Measurements from ENCODE around the gene TLN1.
A peak's percentile ranks its signal among the peaks of the same experiment; 100 is the strongest.

The TLN1 gene

GRCh38 chr9:35656831-35657545 lies 75.0 kb downstream of the TLN1 start:
- H3K27ac ChIP-seq = peak overlapping the region; percentile 89
- TF ChIP-seq ZFX (IDR thresholded peaks at IDR 0.05; ENCODE audit: borderline replicate concordance) = no peak
- TF ChIP-seq, protein P1, sequence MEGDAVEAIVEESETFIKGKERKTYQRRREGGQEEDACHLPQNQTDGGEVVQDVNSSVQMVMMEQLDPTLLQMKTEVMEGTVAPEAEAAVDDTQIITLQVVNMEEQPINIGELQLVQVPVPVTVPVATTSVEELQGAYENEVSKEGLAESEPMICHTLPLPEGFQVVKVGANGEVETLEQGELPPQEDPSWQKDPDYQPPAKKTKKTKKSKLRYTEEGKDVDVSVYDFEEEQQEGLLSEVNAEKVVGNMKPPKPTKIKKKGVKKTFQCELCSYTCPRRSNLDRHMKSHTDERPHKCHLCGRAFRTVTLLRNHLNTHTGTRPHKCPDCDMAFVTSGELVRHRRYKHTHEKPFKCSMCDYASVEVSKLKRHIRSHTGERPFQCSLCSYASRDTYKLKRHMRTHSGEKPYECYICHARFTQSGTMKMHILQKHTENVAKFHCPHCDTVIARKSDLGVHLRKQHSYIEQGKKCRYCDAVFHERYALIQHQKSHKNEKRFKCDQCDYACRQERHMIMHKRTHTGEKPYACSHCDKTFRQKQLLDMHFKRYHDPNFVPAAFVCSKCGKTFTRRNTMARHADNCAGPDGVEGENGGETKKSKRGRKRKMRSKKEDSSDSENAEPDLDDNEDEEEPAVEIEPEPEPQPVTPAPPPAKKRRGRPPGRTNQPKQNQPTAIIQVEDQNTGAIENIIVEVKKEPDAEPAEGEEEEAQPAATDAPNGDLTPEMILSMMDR (IDR thresholded peaks at IDR 0.05) = no peak

DNA sequence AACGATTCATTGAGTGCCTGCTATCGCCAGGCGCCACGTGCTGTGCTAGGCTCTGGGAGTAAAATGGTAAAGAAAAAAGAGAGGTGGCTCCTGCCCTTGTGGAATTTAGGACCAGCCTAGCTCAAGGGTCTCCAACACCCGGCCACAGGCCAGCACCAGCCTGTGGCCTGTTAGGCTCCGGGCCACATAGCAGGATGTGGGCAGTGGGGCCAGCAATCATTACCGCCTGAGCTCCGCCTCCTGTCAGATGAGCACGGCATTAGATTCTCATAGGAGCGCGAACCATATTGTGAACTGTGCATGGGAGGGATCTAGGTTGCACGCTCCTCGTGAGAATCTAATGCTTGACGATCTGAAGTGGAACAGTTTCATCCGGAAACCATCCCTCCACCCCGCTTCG lies 75.6 kb downstream of the TLN1 start:
- TF ChIP-seq, protein P1 (IDR thresholded peaks at IDR 0.05) = no peak
- no peak for TF ChIP-seq ZFX (IDR thresholded peaks at IDR 0.05; ENCODE audit: borderline replicate concordance)
- H3K27ac ChIP-seq = peak overlapping the region; percentile 89; the same call in 1 of the 2 replicates

- no peak overlapping the region for H3K27ac ChIP-seq
- no peak for TF ChIP-seq ZFX (IDR thresholded peaks at IDR 0.05; ENCODE audit: borderline replicate concordance)
- TF ChIP-seq, protein P1 (IDR thresholded peaks at IDR 0.05) = no peak
These were observed 78.4 kb downstream of the TLN1 start for GRCh38 chr9:35653611-35654010.

- TF ChIP-seq ZFX (IDR thresholded peaks at IDR 0.05; ENCODE audit: borderline replicate concordance) = no peak
- H3K27ac ChIP-seq = no peak overlapping the region
These were observed 79.2 kb downstream of the TLN1 start for GRCh38 chr9:35652829-35653209.

GRCh38 chr9:35651956-35652828 lies 79.8 kb downstream of the TLN1 start:
- no peak overlapping the region for H3K27ac ChIP-seq
- TF ChIP-seq, protein P1 (IDR thresholded peaks at IDR 0.05) = no peak
- TF ChIP-seq ZFX (IDR thresholded peaks at IDR 0.05; ENCODE audit: borderline replicate concordance) = no peak

GRCh38 chr9:35650341-35651158 lies 81.4 kb downstream of the TLN1 start, which contains the start of gene SIT1:
Gene SIT1 (minus strand): TSS chr9:35650931. CDS start chr9:35650853, 78 bp downstream.
- H3K27ac ChIP-seq = no peak within 1 kb of the TSS
- TF ChIP-seq, protein P1 (IDR thresholded peaks at IDR 0.05) = no peak
- TF ChIP-seq ZFX (IDR thresholded peaks at IDR 0.05; ENCODE audit: borderline replicate concordance) = no peak

Measured in 22Rv1 (cell line).